Dedifferentiated amniotic fluid mesenchymal stem cell (primary cell): Measurements from ENCODE around the gene RBM20.
A peak's percentile ranks its signal among the peaks of the same experiment; 100 is the strongest.
"Not testable (repeated sequence)": the region's sequence is repeated elsewhere in the genome, so short reads cannot be mapped to it uniquely, and the experiment has no call there.

Experiments
- DNase-seq: peaks from one replicate; pipeline ENCODE4 v3.0.0-alpha.2; 2016; ENCODE audit errors: extremely low spot score

Gene RBM20

DNA sequence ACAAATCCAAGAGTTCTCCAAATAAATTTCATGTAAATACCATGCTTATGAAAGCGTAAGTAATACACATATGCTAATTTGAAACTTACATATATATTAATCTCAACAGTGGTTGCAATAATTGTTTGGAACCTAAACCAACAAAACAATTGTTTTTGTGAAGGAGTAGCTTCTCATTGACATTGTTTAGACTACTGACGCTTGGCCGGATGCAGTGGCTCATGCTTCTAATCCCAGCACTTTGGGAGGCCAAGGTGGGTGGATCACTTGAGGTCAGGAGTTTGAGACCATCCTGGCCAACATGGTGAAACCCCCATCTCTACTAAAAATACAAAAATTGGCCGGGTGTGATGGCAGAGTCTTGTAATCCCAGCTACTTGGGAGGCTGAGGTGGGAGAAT is 61.5 kb downstream of the RBM20 start:
- DNase-seq, result not testable (repeated sequence)

DNA sequence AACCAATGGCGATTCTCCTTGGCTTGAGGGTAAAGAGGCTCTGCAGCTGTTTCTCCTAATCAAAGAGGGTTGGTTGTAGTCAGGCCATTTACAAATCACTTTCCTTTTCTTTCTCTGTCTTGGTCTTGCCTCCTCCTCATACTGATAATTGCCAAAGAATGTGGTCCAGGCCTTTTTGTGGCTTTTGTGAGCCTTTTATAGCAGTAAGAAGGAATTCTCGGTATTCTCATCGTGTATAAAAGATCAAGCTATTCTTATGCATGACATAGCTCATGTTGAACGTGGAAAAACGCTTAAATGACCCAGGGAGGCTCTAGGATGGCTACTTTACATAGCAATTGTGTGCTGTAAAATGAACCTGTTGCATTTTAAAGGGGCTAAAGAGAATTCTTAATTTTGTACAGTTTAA is 62.6 kb downstream of the RBM20 start:
- DNase-seq, result peak; percentile 90

DNA sequence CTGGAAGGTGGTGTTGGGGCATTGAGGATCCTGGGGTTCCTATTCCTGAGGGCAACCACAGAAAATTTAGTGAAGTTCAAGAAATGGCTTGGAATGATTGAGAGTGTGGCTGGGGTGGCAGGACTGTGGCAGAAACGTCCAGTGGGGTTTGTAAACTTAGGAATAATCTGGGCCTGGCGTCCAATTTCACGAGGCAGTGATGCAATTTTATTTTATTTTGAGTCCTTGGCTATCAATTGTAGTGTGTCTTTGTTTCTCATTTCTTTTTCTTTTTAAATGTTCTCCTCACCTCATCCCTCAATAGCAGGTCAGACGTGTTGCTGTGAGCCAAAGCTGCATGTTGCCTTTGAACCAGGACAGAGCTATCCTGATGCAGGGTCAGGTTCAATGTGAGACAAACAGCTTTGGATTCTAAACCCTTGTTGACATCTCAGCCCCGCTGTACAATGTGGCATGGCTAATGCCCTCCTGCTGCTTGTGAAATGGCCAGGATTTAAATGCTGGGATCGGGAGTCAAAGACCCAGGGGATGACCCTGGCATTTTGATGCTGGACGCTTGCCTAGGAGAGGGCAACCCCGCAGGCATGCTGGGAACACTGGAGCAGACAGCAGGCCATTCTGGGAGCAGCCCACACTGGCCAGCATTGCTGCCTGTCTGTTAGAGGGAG is 64.8 kb downstream of the RBM20 start:
- DNase-seq, result no peak

DNA sequence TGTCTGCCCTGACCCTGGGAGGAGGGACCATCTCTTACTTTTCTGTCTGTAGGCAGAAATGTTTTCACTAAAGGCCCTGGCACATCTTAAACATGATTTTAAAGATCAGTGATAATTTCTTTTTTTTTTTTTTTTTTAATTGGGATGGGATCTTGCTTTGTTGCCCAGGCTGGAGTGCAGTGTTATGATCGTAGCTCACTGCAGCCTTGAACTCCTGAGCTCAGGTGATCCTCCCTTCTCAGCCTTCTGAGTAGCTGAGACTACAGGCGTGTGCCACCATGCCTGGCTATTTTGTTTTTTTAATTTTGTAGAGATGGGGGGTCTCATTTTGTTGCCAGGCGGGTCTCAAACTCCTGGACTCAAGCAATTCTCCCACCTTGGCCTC is 65.3 kb downstream of the RBM20 start:
- no peak for DNase-seq

DNA sequence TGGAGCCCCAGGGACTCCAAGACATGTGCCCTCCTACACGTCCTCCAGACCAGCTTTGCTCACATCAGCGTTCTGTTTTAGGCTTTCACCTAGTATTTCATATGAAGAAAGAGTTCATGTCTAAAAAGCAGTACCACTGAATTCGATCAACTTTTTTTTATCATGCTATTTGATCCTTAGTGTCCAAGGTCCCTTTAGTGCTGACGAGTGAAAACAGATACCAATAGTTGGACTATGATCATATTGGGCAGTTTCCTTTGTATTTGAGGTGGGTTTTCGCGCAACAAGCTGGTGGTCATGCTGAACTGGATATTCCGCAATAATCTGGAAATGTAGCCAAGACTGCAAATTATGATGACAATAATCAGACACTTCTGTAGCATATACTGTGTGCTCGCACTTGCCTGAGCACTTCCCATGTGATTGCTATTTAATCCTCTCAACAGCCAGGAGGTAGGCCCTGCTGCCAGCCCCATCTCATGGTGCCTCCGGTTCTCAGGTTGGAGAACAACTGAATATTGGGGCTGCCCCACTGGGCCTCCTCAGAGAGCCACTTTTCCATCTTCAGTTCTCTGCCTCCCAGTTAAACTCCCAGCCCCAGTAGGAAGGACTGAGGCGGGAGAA is 65.9 kb downstream of the RBM20 start:
- DNase-seq, result no peak

DNA sequence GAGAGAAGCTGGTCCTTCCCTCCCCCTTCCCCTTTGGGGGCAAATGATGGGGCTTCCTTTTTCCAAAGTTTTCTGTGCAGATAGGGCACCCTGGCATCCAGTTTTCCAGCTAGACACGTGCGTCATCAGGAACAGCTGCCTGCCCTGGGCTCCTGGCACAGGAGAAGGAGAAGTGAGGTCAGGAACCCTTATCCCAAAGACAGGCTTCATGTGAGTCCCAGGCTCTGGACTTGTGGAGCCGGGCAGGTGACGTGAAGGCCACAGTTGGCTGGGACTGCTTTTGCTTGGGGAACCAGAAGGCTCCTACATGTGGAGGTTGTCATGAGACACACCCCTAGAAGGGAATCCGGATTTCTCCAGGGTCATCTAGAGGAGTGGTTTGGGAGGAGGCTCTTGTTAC is 66.5 kb downstream of the RBM20 start:
- DNase-seq, result no peak

DNA sequence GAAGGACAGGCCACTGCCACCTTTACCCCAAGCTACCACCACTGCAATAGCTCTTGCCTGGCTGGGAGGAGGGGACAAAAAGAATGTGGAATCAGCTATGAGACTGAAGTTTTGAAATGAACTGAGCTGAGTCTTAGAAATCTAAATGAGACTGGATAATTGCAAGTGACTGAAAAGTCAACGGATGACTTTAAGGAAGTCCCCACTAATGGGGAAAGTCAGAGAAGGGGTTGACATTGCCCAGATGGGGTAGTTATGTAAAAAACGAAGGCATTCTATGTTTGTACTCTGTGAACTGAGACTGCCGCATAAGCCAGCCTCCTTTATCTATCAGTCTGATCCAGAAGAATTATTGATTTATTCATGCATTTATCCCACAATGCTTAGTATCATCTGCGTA is 67.2 kb downstream of the RBM20 start:
- no peak for DNase-seq

DNA sequence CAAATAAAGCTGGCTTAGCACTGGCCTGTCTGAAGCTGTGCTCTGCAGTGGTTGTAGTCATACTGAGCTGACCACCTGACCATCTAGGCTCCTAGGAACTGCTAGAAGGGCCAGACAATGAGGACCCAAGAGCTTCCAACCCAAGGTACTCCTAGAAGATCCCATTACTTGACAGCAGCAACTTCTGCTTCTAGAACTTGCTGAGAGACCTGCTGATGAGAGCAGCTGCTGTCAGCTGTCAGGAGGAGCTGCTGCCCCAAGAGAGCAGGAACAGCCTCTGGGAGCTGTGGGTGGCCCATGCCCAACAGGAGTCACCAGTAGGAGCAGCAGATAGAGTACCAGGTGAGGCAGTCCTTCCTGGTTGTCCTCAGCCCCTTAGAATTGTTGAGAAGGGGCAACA is 70.2 kb downstream of the RBM20 start:
- DNase-seq, result no peak

DNA sequence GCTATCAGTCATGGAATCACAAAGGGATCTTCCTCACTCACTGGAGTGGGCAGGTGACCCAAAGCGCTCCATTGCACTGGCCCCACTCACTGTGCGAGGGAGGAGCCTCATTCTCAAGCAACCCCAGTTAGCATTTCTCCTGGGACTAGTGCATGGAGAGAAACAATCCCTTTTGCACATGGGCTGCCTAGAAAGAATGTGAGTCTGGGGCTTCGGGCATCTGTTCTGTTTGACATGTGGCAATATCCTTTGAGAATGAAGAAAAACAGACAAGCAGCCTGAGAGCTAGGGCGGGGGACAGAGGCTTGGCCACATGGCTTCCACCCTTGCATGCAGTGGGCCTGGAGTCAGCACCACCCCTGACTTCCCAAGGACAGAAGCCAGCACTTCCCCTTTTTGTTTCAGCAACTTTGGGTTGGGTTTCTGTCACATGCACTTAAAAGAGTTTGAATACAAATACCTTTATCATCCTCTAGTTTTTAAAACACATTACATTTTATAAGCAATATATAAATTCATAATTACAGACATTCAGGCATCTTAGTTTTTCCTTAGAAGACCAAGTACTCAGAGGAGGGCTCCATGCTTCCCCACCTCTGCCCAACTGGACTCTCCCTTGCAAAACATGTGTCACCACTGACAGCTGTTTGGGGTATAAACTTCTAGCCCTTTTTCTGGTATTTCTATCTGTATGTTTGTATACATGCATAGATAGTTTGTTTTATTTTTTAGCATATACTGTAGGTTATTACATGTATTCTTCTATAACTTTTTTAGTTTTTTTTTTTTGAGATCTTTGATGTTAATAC is 73.8 kb downstream of the RBM20 start:
- no peak for DNase-seq

DNA sequence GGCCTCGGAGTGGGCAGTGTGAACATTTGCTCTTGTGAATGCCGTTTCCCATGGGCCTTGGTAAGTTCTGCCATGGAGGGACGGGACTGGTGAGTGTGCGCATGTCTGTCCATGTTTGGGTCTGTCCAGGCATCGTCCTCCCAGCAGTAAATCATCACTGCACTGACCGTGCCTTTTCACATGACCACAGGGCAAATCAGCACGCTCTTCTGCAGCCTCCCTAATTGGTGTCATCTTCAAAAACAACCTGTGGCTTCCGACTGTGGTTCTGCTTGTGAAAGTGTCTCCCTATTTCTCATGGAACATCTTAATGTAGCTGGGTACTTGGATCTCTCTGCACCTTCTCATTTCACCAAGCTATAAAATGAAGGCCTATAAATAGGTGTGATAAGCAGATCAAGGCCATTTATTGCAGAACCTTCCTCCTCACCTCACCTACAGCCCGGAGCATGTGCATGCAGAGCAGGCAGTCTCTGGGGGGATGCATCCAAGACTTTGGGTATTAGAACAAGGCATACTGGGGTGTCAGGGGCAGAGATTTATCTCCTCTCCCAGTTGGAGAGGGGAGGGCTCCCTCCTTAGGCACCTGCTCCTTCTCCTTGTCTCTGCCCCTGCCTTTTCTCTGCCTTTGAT is 77.4 kb downstream of the RBM20 start:
- no peak for DNase-seq

DNA sequence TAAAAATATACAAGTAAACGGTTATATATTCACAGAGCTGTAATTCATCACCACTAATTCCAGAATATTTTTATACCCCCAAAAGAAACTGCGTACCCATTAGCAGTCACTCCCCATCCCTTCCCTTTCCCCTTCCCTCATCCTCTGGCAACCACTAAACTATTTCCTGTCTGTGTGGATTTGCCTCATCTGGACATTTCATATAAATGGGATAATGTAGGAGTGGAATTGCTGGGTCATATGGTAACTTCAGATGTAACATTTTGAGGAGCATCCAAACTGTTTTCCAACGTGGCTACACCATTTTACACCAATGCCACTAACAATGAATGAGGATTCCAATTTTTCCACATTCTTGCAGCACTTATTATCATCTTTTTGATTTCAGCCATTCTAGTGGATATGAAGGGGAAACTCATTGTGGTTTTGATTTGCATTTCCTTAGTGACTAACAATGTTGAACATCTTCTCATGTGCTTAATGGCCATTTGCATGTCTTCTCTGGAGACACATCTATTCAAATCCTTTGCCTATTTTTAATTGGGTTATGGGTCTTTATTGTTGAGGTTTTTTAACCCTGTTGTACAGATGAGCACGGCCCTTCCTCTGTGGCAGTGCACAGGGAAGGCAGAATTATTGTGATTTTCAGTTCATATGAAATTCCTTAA is 79.2 kb downstream of the RBM20 start:
- no peak for DNase-seq

DNA sequence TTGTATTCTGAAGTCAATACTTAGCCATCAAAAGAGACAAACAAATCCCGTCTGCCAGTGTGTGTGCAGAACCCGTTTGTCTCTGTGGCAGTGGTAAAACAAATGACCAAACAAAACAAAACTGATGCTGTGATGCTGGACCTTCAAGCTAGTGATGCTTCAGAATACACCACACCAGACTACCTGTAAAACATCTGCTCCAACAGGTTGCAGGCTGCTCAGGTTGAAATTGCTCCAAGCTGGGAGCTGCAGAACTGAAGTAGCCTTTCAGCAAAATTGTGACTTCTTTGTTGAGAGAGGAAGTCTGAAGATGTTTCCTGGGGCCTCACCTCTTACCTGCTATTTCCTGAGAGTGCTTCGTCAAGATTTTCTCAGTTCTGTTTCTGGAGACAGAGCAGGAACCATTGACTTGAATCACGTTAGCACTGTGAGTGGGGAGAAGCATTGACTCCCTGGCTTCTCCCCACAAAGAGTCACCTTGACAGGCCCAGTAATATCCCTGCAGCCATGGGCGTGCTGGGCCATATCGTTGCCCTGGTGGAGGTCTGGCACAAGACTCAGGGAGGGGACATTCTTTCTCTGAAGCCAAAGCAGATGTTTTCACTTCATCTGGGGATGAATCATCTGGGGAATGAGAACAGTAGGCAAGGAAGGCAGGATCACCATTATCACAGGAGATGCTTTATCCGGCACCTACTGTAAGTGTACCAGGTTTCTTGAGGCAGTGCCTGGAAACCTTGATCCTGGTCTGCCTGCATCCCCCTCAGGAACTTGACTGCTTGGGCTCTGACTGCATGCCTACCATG is 80.2 kb downstream of the RBM20 start:
- no peak for DNase-seq

DNA sequence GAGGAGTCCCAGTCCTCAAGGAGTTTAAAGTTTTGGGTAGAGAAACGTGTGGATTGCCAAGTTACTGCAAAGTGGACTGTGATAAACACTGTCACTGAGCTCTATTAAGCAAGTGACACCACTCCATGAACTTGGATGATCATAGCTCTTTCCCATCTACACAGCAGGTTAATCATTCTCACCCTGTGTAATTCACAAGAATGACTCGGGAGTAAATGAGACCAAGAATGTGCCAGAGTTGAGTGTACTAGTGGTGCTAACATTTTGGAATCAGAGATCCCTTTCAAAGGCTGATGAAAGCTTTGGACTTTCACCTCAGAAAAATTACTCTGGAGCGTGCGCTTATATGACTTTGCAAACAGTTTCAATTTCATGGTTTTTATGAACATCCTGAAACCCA is 80.8 kb downstream of the RBM20 start:
- no peak for DNase-seq

DNA sequence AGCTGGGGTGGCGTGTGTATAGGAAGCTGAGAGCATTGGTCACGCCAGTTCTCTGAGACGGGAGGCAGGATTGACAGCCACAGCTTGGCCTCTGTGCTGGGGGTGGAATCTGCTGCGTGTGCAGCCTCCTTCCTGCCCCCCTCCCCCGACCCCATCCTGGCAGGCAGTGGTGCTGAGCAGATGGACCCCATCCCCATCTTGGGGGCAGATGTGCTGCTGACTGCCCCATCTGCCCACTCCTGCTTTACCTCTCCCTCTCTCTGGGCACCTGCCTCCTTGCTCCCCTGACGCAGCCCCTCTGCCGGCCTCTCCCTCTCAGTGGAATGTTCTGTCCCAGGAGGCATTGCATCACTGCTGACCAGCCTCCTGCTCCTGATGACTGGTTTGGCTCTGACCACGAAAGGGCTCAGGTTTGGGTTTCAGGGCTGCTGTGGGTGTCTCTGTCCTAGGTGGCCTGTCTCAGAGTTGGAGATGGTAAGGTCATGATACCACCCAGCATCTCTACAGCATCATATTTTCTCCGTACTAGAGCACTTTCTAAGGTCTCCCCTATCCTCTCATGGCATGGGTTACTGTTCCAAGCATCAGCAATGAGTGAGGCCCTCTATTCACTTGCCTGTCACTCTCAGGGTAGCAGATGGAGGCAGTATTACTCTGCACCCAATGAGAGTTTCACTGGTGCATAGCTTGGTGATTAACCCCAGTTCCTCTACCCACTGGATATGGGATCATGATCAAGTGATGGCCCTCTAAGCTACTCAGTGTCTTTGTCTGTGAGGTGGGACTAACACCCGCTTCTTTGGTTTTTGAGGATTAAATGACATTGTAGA is 81.9 kb downstream of the RBM20 start:
- DNase-seq, result no peak

DNA sequence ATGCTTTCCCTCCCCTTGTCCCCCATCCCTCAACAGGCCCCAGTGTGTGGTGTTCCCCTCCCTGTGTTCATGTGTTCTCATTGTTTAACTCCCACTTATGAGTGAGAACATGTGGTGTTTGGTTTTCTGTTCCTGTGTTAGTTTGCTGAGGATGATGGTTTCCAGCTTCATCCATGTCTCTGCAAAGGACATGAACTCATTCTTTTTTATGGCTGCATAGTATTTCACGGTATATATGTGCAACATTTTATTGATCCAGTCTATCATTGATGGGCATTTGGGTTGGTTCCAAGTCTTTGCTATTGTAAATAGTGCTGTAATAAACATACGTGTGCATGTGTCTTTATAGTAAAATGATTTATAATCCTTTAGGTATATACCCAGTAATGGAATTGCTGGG is 83.6 kb downstream of the RBM20 start:
- not testable (repeated sequence) for DNase-seq

DNA sequence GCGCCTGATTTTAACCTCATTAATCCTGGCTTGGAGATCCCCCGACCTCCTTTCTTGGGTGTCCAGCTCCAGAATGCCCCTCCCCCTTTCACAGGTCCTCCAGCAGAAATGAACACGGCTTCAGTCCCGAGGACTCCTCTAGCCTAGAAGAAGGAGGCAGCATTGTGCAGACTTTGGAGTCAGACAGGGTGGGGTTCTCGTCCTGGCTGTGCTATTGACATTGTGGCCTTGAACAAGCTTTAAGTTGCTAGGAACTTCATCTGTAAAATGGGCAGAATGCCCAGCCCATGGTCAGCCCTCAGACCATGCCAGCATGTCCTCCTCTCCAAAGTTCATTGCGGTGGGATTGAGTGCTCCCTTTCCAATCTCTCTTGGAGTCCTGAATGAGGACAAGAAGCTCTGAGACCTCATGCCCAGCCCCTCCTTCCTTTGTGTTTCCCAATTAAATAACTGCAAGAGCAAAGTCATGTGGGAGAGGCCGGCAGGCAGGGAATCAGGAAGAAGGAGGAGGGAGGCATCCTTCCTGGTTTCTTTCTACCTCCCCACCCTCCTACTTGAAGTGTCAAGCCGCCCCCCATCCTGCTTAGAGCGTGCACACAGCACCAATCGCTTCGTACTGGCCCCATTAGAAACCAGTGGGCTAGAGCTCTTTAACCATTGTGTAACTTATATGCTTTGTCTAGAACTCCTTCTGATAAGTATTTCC is 86.4 kb downstream of the RBM20 start:
- DNase-seq, result no peak

DNA sequence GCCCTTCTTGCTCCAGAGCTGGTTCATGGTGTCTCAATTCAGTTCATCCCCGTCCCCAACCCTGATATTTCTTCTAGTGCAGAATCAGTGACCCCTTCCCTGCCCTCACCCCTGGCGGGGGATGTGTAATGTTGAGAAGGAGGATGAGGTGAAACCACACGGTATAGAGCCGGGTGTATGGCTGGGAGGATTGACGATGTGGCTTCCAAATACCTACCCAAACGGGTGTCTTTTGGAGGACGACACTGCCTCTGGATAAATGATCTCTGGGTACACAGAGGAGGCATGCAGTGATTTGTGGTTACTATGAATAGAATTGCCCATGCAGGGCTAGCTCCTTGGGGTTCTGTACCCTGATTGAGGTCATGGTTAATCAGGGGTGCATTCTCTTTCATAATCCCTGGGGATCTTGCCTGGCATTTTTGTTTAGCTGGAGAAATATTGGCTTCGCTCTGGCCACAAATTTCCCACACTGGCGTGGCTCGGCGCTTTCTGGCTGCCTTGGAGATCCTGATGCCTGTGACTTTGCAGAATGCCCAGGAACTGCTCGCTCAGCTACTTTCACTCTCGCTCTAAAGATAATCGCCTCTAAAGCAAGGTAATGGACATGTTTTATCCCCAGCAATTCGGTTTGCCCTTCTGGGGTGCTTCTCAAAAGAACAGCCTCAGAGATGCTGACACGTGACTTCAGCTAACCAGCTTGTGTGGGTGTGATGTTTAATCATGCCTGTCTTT is 89.2 kb downstream of the RBM20 start:
- DNase-seq, result no peak

DNA sequence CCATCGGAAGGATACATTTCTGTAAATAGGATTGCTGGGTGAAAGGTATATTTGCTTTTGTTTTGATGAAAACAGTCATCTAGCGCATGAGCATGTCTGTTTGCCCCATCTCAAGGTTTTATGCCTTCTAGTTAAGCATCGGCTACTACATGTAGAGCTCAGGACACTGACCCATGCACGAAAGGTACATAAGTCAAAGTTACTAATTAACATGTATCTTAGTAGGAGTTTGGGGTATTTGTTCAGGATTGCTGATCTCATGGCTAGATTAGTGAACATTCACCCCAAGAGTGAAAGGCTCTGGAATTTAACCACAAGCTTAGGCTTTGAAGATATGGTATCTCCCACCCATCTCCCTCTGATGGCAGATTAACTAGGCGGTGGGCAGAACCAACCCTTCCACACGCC is 91.5 kb downstream of the RBM20 start:
- no peak for DNase-seq
